H1 (cell line): ENCODE results near the gene CAMTA1. TPM values are rescaled to one million over a fixed set of nuclear protein-coding genes. Genes with fewer than 3 reads are reported as not detected.

ENCODE experiments used
- CHD7 ChIP-seq: fragments of 300-600 bp; sonication (generic); IDR thresholded peaks from 2 replicates; pipeline ENCODE4 v1.7.1; 2012; ENCODE audit warnings: low read length, moderate library complexity, mild to moderate bottlenecking, inconsistent platforms; ENCODE audit not compliant: insufficient replicate concordance
- FOSL1 ChIP-seq: IDR thresholded peaks from 2 replicates; pipeline ENCODE4 v1.6.1; 2011; ENCODE audit warnings: mild to moderate bottlenecking, low read depth, low read length, moderate library complexity; ENCODE audit not compliant: insufficient read depth
- SIX5 ChIP-seq: IDR thresholded peaks from 2 replicates; pipeline ENCODE4 v1.6.1; 2011; ENCODE audit warnings: mild to moderate bottlenecking, low read depth, low read length
- TEAD4 ChIP-seq: IDR thresholded peaks from 2 replicates; pipeline ENCODE4 v1.6.1; 2012; ENCODE audit warnings: low read depth, low read length, inconsistent platforms, mixed read lengths
- ZNF274 ChIP-seq: IDR thresholded peaks from 2 replicates; pipeline ENCODE4 v1.7.0; 2012; ENCODE audit warnings: low read length, borderline replicate concordance; ENCODE audit errors: extremely low read depth
- polyA plus RNA-seq, 7 experiments: library from polyadenylated mRNA; depleted of rRNA in 3 of 7; stranded (reverse) in 5 of 7; unstranded in 2 of 7; fragments of >200 nt in 5 of 7; fragments of 200-250 nt in 2 of 7; gene quantifications; 1 replicate in 5 of 7; 2 replicates in 1 of 7; 4 replicates in 1 of 7; pipeline versions ENCODE4 v1.2.1 to v1.2.3, GENCODE V29; 2011 to 2013; ENCODE audit warnings: missing spikeins in 2 of 7, mixed read lengths in 2 of 7
- total RNA-seq: library from RNA; stranded (reverse); fragmentation: NEBNext Ultra II Directional; extraction: Animal tissue kit (Norgen Biotek cat#: 25700); gene quantifications from 2 replicates; pipeline ENCODE4 v1.2.1, GENCODE V29; 2021

Gene CAMTA1
- total and polyA plus RNA-seq, 2 of the 8 experiments (the other 6 are each of a cell fraction or from before 2014, with no cell fraction given) = 65.0 to 119 TPM

GRCh38 chr1:6962478-6962995 lies 177.3 kb downstream of the CAMTA1 start (continued):
- TF ChIP-seq CHD7 = no peak
- TF ChIP-seq TEAD4 = no peak
- TF ChIP-seq FOSL1 = no peak
- no peak for TF ChIP-seq ZNF274
- TF ChIP-seq SIX5 = no peak
